Esophagus muscularis mucosa (tissue), 4 donors: Measurements from ENCODE around the gene RAB11FIP3.

Source experiments
- CTCF ChIP-seq, 3 experiments: fragments of 200-600 bp in 2 of 3; fragments of 450-650 bp in 1 of 3; sonication (generic) in 2 of 3; IDR thresholded peaks; one replicate each; pipeline ENCODE4 v1.5.1; 2017 to 2019; ENCODE audit warnings: antibody characterized with exemption in 3 of 3, mild to moderate bottlenecking in 2 of 3, moderate library complexity in 1 of 3
- EP300 ChIP-seq: sonication (generic); formaldehyde crosslinking; IDR thresholded peaks from one replicate; pipeline ENCODE4 v1.6.1; 2017; ENCODE audit warnings: antibody characterized with exemption
- POLR2A ChIP-seq: fragments of 450-650 bp; IDR thresholded peaks from one replicate; pipeline ENCODE4 v1.6.1; 2017; ENCODE audit warnings: antibody characterized with exemption, moderate library complexity, mild to moderate bottlenecking, low read depth

GRCh38 chr16:565419-566330 is 140.2 kb downstream of the RAB11FIP3 start:
- TF ChIP-seq CTCF (IDR thresholded peaks at IDR 0.05), result no peak
- TF ChIP-seq POLR2A, result no peak
- TF ChIP-seq EP300, result no peak
